NCI-H2029 treated with DMSO at 0.1 percent for 48 hours (cell line): Measurements from ENCODE around the gene SIMC1.
"Not testable (repeated sequence)": the region's sequence is repeated elsewhere in the genome, so short reads cannot be mapped to it uniquely, and the experiment has no call there.

Source experiments
- DNase-seq: peaks from one replicate; lab custom pipeline; 2025; lab: John Stamatoyannopoulos, UW

SIMC1 gene

GRCh38 chr5:176237971-176238644, at the start of gene SIMC1:
SIMC1 (plus strand) TSS chr5:176238424; CDS start chr5:176238509, 85 bp downstream.
- not testable (repeated sequence) for DNase-seq

DNA sequence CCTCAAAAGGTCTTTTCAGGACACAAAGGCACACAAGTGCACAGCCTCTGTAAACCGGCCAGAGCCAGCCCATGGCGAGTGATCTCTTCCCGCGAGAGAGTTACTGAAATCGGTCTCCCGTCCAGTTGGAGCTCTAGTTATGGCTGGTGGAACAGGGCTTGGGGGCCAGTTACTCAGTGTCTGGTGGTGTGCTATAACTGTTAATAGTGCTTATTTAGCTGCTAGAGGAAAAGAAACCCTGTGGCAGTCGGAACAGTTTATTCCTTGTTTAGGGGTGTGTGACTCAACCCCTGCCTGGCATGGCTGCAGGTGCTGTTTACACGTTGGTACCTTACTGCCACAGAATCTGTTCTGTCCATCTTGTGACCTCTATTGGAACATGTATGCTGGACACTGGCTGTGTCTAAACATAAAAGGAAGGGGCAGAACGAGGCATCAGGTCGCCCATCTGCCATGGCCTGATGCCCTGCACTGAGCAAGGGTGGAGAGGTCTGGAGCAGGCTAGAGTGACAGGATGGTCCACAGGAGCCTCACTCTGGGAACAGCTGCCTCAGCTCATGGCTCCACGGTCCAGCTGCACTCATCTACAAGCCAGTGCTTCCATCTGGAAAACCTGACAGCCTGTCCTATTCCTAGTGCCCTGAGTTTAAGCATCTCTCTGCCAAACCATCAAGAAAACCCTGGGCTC, 49.6 kb upstream of the SIMC1 start:
- DNase-seq = no peak

DNA sequence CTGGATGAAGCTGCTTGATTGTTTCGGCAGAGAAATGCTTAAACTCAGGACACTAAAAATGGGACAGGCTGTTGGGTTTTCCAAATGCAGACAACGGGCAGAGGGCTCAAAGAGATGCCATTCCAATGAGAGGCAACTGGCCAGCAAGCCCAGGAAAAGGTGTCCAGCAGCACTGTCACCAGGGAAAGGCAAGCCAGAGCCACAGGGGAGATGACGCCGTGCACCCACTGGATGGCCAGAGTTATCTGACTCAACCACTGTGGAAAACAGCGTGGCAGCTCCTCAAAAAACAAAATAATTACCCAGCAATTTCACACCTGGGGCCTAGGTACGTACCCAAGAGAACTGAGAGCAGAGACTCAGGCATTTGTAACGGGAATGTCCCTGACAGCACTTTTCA, 48.4 kb upstream of the SIMC1 start:
- no peak for DNase-seq

DNA sequence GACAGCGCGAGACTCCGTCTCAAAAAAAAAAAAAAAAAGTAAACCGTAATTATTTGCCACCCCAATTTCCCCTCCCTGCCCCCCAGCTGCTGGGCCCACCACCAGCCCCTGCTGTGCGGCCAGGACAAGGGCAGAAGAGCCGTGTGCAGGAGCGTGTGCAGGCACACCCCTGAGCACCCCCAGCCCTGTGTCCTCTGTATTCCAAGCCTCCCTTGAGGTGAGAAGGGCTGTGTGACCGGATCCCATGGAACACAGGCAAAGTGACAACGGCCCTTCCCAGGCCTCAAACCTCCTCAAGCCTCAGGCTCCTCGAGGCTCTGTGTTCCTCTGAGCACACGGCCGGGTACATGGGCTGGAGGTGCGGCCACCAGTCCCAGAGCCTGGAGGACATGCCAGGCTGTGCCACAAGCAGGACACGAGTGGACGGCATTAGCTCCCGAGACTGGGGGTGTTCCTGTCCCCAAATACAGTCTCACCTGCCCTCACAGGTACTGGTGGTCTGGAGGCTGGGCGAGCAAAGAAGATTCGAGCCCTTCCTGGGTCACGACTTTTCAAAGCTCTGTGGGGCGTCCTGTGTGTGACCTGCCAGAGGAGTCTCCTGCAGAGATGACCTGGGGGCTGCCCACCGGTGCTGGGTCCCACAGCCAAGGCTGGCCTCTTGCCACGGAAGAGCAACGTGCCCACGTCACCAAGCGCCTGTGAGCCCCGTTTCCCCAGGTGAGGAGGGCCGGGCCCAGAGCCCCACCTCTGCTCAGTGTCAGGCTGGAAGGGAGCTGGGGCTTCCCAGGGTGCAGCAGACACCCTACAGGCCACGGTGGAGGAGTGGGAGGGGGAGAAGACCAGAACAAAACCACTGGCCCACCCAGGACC, 47.1 kb upstream of the SIMC1 start:
- DNase-seq = no peak

DNA sequence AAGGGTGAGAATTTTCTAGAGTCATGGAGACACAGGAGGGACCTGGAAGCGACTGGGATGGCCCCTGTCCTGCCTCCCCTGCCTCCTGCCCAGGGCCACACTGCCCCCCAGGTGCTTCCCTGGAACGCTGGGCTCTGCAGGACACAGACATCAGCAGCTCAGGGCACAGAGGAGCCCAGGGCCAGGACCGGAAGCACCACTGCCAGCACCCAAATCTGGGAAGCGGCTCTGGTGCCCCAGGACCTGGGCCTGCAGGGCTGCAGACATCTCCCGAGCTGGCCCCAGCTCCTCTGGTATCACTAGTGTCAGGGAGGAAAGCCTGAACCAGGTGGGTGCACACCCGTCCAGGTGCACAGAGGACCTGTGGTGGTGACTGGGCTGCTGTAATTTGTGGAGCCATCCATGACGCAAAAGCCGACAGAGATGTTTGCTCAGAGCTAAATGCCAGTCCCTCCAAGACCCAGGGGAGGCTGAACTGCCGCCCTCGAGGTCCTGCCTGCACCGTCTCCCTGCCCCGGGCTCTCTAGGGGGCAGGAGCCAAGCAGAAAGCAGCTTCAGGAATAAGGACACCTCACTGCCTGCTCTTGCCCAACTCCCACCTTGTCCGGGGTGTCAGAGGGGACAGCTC, 46.0 kb upstream of the SIMC1 start:
- DNase-seq = no peak

GRCh38 chr5:176192722-176193117, 45.5 kb upstream of the SIMC1 start:
- DNase-seq = not testable (repeated sequence)

- DNase-seq = not testable (repeated sequence)
These were observed 44.6 kb upstream of the SIMC1 start for GRCh38 chr5:176193636-176194035.

DNA sequence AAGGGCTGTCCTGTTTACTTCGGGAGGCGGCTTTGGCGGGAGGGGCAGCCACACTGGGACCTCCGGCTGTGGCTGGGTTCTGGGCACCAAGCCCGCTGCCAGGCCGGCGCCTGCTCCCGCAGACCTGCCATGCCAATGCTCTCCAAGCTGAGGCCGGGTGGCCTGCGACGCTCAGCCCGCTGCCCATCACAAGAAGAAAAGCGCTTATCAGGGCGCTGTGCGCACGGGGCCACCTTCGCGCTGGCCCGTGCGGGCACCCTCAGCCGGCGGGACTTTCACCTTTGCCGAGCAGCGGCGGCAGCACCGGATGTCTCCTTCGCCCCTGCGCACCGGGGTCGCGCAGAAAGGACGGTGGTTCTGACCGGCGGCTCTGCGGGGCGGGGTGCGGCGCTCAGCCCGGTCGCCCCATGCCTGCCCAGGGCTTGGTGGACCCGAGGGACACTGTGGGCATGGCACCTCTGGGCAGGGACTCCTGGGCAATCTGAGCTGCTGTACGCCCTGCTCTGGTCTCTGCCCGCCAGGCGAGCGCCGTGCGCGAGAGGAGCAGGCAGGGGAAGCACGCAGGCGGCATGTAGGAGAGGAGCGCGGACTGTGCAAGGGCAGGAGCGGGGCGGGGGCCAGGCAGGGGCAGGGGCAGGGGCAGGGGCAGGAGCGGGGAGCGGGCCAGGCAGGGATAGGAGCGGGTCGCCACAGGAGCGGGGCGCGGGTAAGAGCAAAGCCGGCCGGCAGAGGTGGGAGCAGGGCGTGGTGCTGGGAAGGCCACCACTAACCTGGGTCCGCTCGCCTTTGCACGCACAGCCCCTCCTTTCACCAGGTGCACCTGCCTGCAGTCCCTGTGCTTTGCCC, 43.8 kb upstream of the SIMC1 start:
- DNase-seq = not testable (repeated sequence)

DNA sequence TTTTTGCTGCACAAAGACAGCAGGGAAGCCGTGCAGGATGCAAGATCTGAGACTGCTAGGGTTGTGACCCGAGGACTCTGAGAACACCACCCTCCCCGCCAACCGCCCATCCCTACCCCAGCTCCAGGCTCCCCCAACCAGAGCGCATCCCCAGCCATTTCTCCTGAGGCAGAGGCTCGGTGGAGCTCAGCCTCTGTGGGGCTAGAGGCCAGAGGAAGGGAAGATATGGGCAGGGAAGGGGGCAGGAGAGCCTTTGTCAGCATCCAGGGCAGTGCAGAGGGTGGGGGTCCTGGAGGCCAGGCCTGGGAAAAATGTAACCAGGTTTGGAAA, 43.2 kb upstream of the SIMC1 start:
- DNase-seq = not testable (repeated sequence)

DNA sequence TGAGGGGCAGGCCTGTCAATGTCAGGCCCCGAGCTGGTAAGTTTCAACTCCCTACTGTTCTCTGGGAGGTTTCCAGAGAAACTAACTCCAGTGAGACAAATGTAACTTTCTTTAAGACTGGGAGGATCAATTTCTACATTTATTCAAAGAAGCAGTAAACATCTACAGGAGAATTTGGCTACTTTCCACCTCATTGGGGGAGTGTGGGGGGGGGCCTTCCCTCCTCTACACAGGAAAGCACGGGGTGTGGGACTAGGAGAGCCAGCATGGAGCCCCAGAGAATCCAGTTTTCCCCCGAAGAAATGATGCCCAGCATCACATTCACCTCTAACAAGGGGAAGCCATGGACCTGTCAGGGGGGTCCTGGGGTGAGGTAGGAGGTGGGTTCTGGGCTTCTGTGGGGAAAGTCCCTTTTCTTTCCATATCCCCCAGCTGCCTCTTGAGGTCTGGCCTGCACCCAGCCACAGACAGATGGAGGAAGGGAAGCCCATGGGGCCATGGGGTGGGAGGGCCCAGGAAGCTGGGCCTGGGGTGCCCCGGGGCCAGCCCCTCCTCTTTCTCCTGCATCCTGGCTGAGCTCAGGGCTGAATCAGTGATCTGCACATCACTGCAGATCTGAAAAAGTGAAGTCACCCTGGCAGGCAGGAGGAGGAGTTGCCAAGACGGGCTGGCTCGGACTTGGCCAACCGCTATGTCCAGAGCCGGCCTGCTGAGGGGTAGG, 42.6 kb upstream of the SIMC1 start:
- not testable (repeated sequence) for DNase-seq

DNA sequence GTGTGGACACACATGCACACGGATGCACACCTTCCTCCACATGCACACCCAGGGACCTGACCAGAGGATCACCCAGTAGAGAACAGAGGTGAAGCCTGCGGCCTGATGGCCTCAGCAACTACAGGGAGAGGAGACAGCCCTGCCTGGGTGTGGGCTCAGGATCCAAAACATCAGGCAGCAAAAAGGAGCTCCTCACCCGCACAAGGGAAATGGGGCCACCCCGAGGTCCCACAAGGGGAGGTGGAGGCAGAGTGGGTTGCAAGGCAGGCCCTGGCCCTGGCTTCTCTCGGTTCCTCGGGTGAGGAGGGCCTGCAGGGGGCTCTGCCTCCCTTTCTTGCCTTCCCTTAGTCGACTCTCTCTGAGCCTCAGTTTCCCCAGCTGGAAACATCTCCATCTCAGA, 41.4 kb upstream of the SIMC1 start:
- DNase-seq = not testable (repeated sequence)

- DNase-seq = not testable (repeated sequence)
These were observed 40.9 kb upstream of the SIMC1 start for GRCh38 chr5:176197234-176197858.

- not testable (repeated sequence) for DNase-seq
These were observed 39.9 kb upstream of the SIMC1 start for GRCh38 chr5:176198299-176198698.

GRCh38 chr5:176198991-176199733, 39.1 kb upstream of the SIMC1 start:
- DNase-seq = not testable (repeated sequence)

GRCh38 chr5:176199803-176200399, 38.3 kb upstream of the SIMC1 start:
- not testable (repeated sequence) for DNase-seq

DNA sequence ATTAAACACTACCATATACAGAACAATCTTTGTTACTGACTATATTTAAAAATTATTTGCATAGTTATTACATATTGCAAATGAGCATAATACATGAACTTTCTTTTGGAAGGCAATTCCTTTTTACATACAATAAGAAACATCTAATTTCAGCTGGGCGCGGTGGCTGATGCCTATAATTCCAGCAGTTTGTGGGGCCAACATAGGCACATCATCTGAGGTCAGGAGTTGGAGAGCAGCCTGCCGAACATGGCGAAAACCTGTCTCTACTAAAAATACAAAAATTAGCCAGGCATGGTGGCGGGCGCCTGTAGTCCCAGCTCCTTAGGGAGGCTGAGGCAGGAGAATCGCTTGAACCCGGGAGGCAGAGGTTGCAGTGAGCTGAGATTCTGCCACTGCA, 36.4 kb upstream of the SIMC1 start:
- no peak for DNase-seq

DNA sequence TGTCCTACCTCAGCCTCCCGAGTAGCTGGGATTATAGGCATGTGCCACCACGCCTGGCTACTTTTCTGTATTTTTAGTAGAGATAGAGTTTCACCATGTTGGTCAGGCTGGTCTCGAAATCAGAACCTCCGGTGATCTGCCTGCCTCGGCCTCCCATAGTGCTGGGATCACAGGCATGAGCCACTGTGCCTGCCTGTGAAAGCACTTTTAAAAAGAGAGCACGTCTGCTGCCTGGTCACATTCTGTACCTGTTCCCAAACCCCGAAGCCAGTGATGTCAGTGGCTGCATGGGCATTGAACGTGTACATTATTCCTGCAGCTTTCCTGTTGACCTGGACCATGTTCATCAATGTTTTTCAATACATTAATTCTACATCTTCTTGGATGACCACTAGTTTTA, 35.1 kb upstream of the SIMC1 start:
- no peak for DNase-seq

DNA sequence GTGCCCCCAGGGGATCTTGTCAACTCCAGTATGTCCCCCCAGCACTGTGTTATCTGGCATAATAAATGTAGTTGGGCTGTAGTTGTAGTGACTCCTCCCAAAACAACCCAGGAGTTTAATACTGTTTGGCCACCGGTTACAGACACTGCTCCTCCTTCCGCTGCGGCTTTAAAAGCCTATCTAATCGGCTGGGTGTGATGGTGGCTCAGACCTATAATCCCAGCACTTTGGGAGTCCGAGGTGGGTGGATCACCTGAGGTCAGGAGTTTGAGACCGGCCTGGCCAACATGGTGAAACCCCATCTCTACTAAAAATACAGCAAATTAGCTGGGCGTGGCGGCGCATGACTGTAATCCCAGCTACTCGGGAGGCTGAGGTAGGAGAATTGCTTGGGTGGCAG, 34.7 kb upstream of the SIMC1 start:
- DNase-seq = not testable (repeated sequence)

DNA sequence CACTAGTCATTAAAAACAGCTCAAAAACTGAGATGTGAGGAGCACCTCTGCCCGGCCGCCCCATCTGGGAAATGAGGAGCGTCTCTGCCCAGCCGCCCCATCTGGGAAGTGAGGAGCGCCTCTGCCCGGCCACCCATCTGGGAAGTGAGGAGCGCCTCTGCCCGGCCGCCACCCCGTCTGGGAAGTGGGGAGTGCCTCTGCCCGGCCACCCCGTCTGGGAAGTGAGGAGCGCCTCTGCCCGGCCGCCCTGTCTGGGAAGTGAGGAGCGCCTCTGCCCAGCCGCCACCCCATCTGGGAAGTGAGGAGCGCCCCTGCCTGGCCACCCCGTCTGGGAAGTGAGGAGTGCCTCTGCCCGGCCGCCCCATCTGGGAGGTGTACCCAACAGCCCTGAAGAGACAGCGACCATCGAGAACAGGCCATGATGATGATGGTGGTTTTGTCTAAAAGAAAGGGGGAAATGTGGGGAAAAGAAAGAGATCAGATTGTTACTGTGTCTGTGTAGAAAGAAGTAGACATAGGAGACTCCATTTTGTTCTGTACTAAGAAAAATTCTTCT, 23.7 kb upstream of the SIMC1 start:
- not testable (repeated sequence) for DNase-seq
